ENCODE results near the gene RBMS3. TPM values are rescaled to one million over a fixed set of nuclear protein-coding genes. Genes with fewer than 3 reads are reported as not detected.

Gene RBMS3
- total RNA-seq, 1 donor from 2014 or later: 65.1 TPM

DNA sequence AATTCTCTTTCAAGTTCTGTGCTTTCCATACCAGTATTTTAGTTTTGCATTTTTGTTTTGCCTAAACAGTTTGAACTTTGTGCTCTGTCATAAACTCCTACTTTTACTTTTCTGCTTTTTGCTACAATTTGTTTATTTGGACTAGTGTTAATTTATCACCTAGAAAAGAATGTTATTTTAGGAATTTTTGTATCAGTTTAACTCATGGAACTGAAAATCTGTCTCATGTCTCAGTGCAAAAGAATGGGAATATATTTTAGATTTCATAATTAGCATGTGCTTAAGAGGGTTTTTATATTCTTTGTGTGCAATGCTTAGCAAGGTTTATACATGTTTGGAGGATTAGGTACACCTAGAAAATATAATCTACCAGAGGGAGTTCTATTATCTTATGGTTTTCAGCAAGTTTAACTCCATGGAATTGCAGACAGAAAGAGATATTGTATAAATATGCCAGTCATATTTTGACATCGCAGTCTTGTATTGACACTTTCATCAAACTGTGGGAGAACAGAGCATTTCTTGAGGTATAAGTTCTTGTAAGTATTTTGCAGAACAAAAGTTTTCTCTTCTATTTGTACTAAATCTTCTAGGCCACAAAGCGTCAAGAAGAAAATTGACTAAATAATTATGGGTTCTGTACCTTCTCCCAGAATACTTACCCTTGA lies 409.9 kb downstream of the RBMS3 start:
- H3K4me1 Mint-ChIP-seq (ENCODE audit: low read depth, unreplicated experiment): peaks cover 1% of the 10 kb centered on the region
- TF ChIP-seq, protein P1, sequence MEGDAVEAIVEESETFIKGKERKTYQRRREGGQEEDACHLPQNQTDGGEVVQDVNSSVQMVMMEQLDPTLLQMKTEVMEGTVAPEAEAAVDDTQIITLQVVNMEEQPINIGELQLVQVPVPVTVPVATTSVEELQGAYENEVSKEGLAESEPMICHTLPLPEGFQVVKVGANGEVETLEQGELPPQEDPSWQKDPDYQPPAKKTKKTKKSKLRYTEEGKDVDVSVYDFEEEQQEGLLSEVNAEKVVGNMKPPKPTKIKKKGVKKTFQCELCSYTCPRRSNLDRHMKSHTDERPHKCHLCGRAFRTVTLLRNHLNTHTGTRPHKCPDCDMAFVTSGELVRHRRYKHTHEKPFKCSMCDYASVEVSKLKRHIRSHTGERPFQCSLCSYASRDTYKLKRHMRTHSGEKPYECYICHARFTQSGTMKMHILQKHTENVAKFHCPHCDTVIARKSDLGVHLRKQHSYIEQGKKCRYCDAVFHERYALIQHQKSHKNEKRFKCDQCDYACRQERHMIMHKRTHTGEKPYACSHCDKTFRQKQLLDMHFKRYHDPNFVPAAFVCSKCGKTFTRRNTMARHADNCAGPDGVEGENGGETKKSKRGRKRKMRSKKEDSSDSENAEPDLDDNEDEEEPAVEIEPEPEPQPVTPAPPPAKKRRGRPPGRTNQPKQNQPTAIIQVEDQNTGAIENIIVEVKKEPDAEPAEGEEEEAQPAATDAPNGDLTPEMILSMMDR (IDR thresholded peaks at IDR 0.05; ENCODE audit: partially characterized antibody, unreplicated experiment): no peak
- H3K27ac Mint-ChIP-seq (ENCODE audit: unreplicated experiment): no peak overlapping the region

DNA sequence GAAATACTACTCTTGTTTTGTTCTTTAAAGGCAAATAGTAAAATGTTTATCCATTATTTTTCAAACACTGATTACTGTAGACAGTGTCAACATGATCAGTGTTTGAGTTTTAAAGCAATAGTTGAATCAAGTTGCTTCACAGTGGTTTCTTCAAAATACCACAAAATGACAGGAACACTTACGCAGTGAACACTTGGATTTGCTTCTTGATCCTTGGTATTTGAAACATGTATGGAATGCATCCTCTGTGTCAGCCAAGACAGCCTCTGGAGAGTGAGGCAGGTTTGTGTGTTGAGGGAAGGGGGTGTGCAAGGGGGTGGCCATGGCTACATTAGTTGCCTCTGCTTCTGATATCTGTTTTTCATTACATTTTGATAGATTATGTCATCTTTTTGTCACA lies 413.0 kb downstream of the RBMS3 start:
- H3K27ac Mint-ChIP-seq (ENCODE audit: unreplicated experiment): no peak overlapping the region
- H3K4me1 Mint-ChIP-seq (ENCODE audit: low read depth, unreplicated experiment): peaks cover 4% of the 10 kb centered on the region
- no peaks in the 10 kb centered on the region for H3K36me3 Mint-ChIP-seq (ENCODE audit: unreplicated experiment)
- H3K27me3 Mint-ChIP-seq (ENCODE audit: unreplicated experiment): no peaks in the 10 kb centered on the region
- TF ChIP-seq, protein P1 (IDR thresholded peaks at IDR 0.05; ENCODE audit: partially characterized antibody, unreplicated experiment): no peak
- H3K4me3 Mint-ChIP-seq (ENCODE audit: unreplicated experiment): no peak overlapping the region
- DNase-seq: no peak
- H3K9me3 Mint-ChIP-seq (ENCODE audit: unreplicated experiment): no peaks in the 10 kb centered on the region

More for the DNA sequence above, 409.9 kb downstream of the RBMS3 start:
- no peak overlapping the region for H3K4me3 Mint-ChIP-seq (ENCODE audit: unreplicated experiment)
- H3K9me3 Mint-ChIP-seq (ENCODE audit: unreplicated experiment): no peaks in the 10 kb centered on the region
- H3K27me3 Mint-ChIP-seq (ENCODE audit: unreplicated experiment): no peaks in the 10 kb centered on the region
- H3K36me3 Mint-ChIP-seq (ENCODE audit: unreplicated experiment): no peaks in the 10 kb centered on the region
- no peak for DNase-seq

DNA sequence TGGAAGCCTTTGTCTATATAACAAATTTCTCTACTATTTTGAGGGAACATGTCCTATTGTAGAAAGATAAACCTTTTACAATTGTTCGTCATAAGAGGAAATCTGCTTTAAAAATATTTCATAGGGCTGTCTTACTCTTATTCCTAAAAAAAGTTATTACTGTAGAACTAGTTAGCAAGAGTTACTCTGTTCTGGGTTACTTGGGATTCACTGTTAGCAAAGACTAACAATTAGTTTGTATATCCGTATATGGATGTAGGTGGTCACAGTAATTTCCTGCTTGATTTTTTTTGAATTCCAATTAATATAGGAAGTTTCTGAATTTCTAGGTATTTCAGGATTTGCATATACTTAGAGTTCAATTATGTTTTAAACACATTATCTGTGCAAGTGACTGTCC lies 413.5 kb downstream of the RBMS3 start:
- Mint-ChIP-seq H3K9me3 (ENCODE audit: unreplicated experiment) (no peaks in the 10 kb centered on the region), H3K4me3 (ENCODE audit: unreplicated experiment) (no peak overlapping the region), H3K27me3 (ENCODE audit: unreplicated experiment) (no peaks in the 10 kb centered on the region), H3K36me3 (ENCODE audit: unreplicated experiment) (no peaks in the 10 kb centered on the region), H3K4me1 (ENCODE audit: low read depth, unreplicated experiment) (peaks cover 4% of the 10 kb centered on the region), H3K27ac (ENCODE audit: unreplicated experiment) (no peak overlapping the region)
- TF ChIP-seq, protein P1 (IDR thresholded peaks at IDR 0.05; ENCODE audit: partially characterized antibody, unreplicated experiment): no peak
- DNase-seq: no peak

DNA sequence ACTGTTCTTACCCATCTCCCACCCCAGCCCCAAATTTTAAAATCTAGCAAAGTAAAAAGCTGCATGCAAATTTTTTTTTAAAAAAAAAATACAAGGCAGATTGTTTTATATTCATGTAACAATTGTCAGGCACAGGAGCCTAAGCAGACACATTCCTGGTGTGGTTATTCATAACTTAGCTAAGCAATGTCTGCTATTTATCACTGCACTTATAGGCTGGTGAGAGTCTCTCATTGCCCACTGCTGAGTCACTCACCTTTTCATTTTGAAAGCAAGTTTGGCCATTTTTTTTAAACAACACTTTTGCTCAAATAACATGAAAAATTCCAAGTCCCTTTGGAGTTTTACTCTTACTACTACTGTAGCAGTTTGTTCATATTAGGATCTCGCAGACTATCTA lies 413.9 kb downstream of the RBMS3 start:
- Mint-ChIP-seq H3K4me3 (ENCODE audit: unreplicated experiment) (no peak overlapping the region), H3K4me1 (ENCODE audit: low read depth, unreplicated experiment) (peaks cover 4% of the 10 kb centered on the region), H3K9me3 (ENCODE audit: unreplicated experiment) (no peaks in the 10 kb centered on the region), H3K27ac (ENCODE audit: unreplicated experiment) (no peak overlapping the region), H3K36me3 (ENCODE audit: unreplicated experiment) (no peaks in the 10 kb centered on the region), H3K27me3 (ENCODE audit: unreplicated experiment) (no peaks in the 10 kb centered on the region)
- no peak for DNase-seq
- TF ChIP-seq, protein P1 (IDR thresholded peaks at IDR 0.05; ENCODE audit: partially characterized antibody, unreplicated experiment): no peak

DNA sequence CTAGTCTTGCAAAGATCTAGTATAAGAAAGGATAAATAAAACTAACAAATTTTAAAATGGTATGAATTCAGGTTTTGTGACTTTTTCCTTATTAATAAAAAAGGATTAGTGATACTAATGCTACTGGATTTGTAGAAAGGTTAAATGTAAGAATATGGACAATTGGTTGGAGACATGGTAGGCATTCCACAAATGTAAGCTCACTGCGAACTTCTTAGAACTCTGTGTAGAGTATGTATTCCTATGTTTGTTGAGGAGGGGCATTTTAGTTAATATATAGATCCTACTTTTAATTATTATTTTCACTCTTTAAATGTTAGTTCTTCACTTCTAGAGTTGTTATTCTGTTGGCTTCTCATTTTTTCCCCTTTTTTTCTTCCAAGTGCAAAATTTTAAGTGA lies 414.3 kb downstream of the RBMS3 start:
- TF ChIP-seq, protein P1 (IDR thresholded peaks at IDR 0.05; ENCODE audit: partially characterized antibody, unreplicated experiment): no peak
- Mint-ChIP-seq H3K36me3 (ENCODE audit: unreplicated experiment) (peaks cover 4% of the 10 kb centered on the region), H3K4me1 (ENCODE audit: low read depth, unreplicated experiment) (peaks cover 4% of the 10 kb centered on the region), H3K27me3 (ENCODE audit: unreplicated experiment) (no peaks in the 10 kb centered on the region), H3K4me3 (ENCODE audit: unreplicated experiment) (no peak overlapping the region), H3K27ac (ENCODE audit: unreplicated experiment) (no peak overlapping the region), H3K9me3 (ENCODE audit: unreplicated experiment) (peaks cover 2% of the 10 kb centered on the region)
- no peak for DNase-seq
